Natural killer cell treated with Interleukin-12 subunit alpha and Interleukin-12 subunit beta and Interleukin-15 and Interleukin-18, amount 100 ng/mL, for 72 hours (primary cell): Measurements from ENCODE around the gene CIZ1. TPM values are rescaled to one million over a fixed set of nuclear protein-coding genes. Genes with fewer than 3 reads are reported as not detected.
"Not testable (repeated sequence)": the region's sequence is repeated elsewhere in the genome, so short reads cannot be mapped to it uniquely, and the experiment has no call there.

ENCODE experiments used
- ATAC-seq, 2 donors: fragments of 150-1000 bp; cut with Tn5 transposase in 1 of 2; sonication (Bioruptor Pico), chemical (Tn5 transposase) in 1 of 2; 2 replicates each; pipeline ENCODE4 v1.10.0; 2021
- DNase-seq: peaks from one replicate; pipeline ENCODE4 v3.0.0; 2022; ENCODE audit warnings: low spot score
- H3K27ac Mint-ChIP-seq, 2 donors: 1 replicate in 1 of 2; 2 replicates in 1 of 2; pipeline ENCODE4 v1.8.0; 2022; ENCODE audit warnings: mixed read lengths in 2 of 2, mild to moderate bottlenecking in 1 of 2, moderate library complexity in 1 of 2
- H3K27me3 Mint-ChIP-seq, 2 donors: 1 replicate in 1 of 2; 2 replicates in 1 of 2; pipeline ENCODE4 v1.8.0; 2022; ENCODE audit warnings: mixed read lengths in 2 of 2
- H3K36me3 Mint-ChIP-seq: one replicate; pipeline ENCODE4 v1.8.0; 2022; ENCODE audit warnings: mixed read lengths
- H3K4me1 Mint-ChIP-seq, 2 donors: 1 replicate in 1 of 2; 2 replicates in 1 of 2; pipeline ENCODE4 v1.8.0; 2022; ENCODE audit warnings: low read depth in 2 of 2, mixed read lengths in 2 of 2, mild to moderate bottlenecking in 1 of 2
- H3K4me3 Mint-ChIP-seq: one replicate; pipeline ENCODE4 v1.8.0; 2022; ENCODE audit warnings: mixed read lengths
- H3K9me3 Mint-ChIP-seq: 2 replicates; pipeline ENCODE4 v1.8.0; 2022; ENCODE audit warnings: mixed read lengths
- total RNA-seq, 2 donors: library from RNA; stranded (reverse); gene quantifications; one replicate each; pipeline ENCODE4 v1.2.3, GENCODE V29; 2022

The CIZ1 gene
- total RNA-seq, 2 donors from 2014 or later, result 114 to 135 TPM

GRCh38 chr9:128145951-128146351 lies 45.4 kb downstream of the CIZ1 start:
- peaks cover 0 to 3% of the 10 kb centered on the region in 2 donors for H3K27me3 Mint-ChIP-seq
- DNase-seq (no peak), ATAC-seq (peak; percentile 20 to 29)
- no peak overlapping the region for H3K27ac Mint-ChIP-seq
- no peaks in the 10 kb centered on the region for H3K36me3 Mint-ChIP-seq
- no peaks in the 10 kb centered on the region for H3K9me3 Mint-ChIP-seq
- peaks cover 0 to 3% of the 10 kb centered on the region in 2 donors for H3K4me1 Mint-ChIP-seq
- no peak overlapping the region for H3K4me3 Mint-ChIP-seq

GRCh38 chr9:128145536-128145935 lies 45.8 kb downstream of the CIZ1 start:
- H3K4me1 Mint-ChIP-seq, result peaks cover 0 to 3% of the 10 kb centered on the region in 2 donors
- H3K9me3 Mint-ChIP-seq, result no peaks in the 10 kb centered on the region
- ATAC-seq (no peak), DNase-seq (no peak)
- no peak overlapping the region for H3K4me3 Mint-ChIP-seq
- peaks cover 0 to 3% of the 10 kb centered on the region in 2 donors for H3K27me3 Mint-ChIP-seq
- no peak overlapping the region for H3K27ac Mint-ChIP-seq
- no peaks in the 10 kb centered on the region for H3K36me3 Mint-ChIP-seq

- ATAC-seq (no peak), DNase-seq (no peak)
- H3K27me3 Mint-ChIP-seq, result peaks cover 0 to 3% of the 10 kb centered on the region in 2 donors
- no peaks in the 10 kb centered on the region for H3K36me3 Mint-ChIP-seq
- H3K4me3 Mint-ChIP-seq, result no peak overlapping the region
- peaks cover 0 to 3% of the 10 kb centered on the region in 2 donors for H3K4me1 Mint-ChIP-seq
- H3K9me3 Mint-ChIP-seq, result no peaks in the 10 kb centered on the region
- no peak overlapping the region for H3K27ac Mint-ChIP-seq
Observed at GRCh38 chr9:128144239-128145181, 46.9 kb downstream of the CIZ1 start.

- Mint-ChIP-seq H3K27ac (no peak overlapping the region), H3K27me3 (peaks cover 0 to 3% of the 10 kb centered on the region in 2 donors), H3K36me3 (no peaks in the 10 kb centered on the region), H3K4me1 (peaks cover 0 to 3% of the 10 kb centered on the region in 2 donors), H3K4me3 (no peak overlapping the region), H3K9me3 (no peaks in the 10 kb centered on the region)
- DNase-seq, result no peak
- ATAC-seq, result peak in 1 of 2 donors; percentile 20
Observed at GRCh38 chr9:128143525-128144238, 47.7 kb downstream of the CIZ1 start.

- Mint-ChIP-seq H3K4me1 (peaks cover 0 to 3% of the 10 kb centered on the region in 2 donors), H3K9me3 (no peaks in the 10 kb centered on the region), H3K36me3 (no peaks in the 10 kb centered on the region), H3K27me3 (peaks cover 0 to 3% of the 10 kb centered on the region in 2 donors), H3K4me3 (no peak overlapping the region), H3K27ac (peak overlapping the region in 1 of 2 donors; percentile 72)
- DNase-seq (no peak), ATAC-seq (no peak)
Observed at GRCh38 chr9:128142596-128142995, 48.8 kb downstream of the CIZ1 start.

GRCh38 chr9:128142061-128142460 lies 49.3 kb downstream of the CIZ1 start:
- Mint-ChIP-seq H3K27ac (peak overlapping the region in 1 of 2 donors; percentile 72), H3K27me3 (peaks cover 0 to 3% of the 10 kb centered on the region in 2 donors), H3K9me3 (no peaks in the 10 kb centered on the region), H3K4me1 (peaks cover 0 to 3% of the 10 kb centered on the region in 2 donors), H3K36me3 (no peaks in the 10 kb centered on the region), H3K4me3 (no peak overlapping the region)
- ATAC-seq, result no peak
- DNase-seq, result no peak

- no peak overlapping the region for H3K4me3 Mint-ChIP-seq
- DNase-seq, result no peak
- H3K9me3 Mint-ChIP-seq, result no peaks in the 10 kb centered on the region
- H3K36me3 Mint-ChIP-seq, result no peaks in the 10 kb centered on the region
- peaks cover 0 to 3% of the 10 kb centered on the region in 2 donors for H3K27me3 Mint-ChIP-seq
- peaks cover 0 to 3% of the 10 kb centered on the region in 2 donors for H3K4me1 Mint-ChIP-seq
- no peak for ATAC-seq
- H3K27ac Mint-ChIP-seq, result peak overlapping the region in 1 of 2 donors; percentile 72
Observed at GRCh38 chr9:128141604-128142003, 49.8 kb downstream of the CIZ1 start.

- peaks cover 5 to 10% of the 10 kb centered on the region in 2 donors for H3K27me3 Mint-ChIP-seq
- no peak for ATAC-seq
- no peak overlapping the region for H3K27ac Mint-ChIP-seq
- no peaks in the 10 kb centered on the region for H3K36me3 Mint-ChIP-seq
- peaks cover 0 to 3% of the 10 kb centered on the region in 2 donors for H3K4me1 Mint-ChIP-seq
- no peaks in the 10 kb centered on the region for H3K9me3 Mint-ChIP-seq
- H3K4me3 Mint-ChIP-seq, result no peak overlapping the region
- no peak for DNase-seq
Observed at GRCh38 chr9:128139621-128140020, 51.8 kb downstream of the CIZ1 start.

GRCh38 chr9:128138001-128138400 lies 53.4 kb downstream of the CIZ1 start:
- no peak for ATAC-seq

GRCh38 chr9:128136816-128137793 lies 54.3 kb downstream of the CIZ1 start:
- no peaks in the 10 kb centered on the region for H3K9me3 Mint-ChIP-seq
- H3K36me3 Mint-ChIP-seq, result no peaks in the 10 kb centered on the region
- DNase-seq (no peak), ATAC-seq (peak in 1 of 2 donors; percentile 13)
- H3K4me1 Mint-ChIP-seq, result peaks cover 0 to 2% of the 10 kb centered on the region in 2 donors
- no peak overlapping the region for H3K4me3 Mint-ChIP-seq
- H3K27me3 Mint-ChIP-seq, result peaks cover 19 to 29% of the 10 kb centered on the region in 2 donors
- no peak overlapping the region for H3K27ac Mint-ChIP-seq

More at GRCh38 chr9:128138001-128138400, 53.4 kb downstream of the CIZ1 start:
- Mint-ChIP-seq H3K27ac (no peak overlapping the region), H3K27me3 (peaks cover 13 to 25% of the 10 kb centered on the region in 2 donors), H3K36me3 (no peaks in the 10 kb centered on the region), H3K4me1 (peaks cover 0 to 3% of the 10 kb centered on the region in 2 donors), H3K4me3 (no peak overlapping the region), H3K9me3 (no peaks in the 10 kb centered on the region)
- DNase-seq, result no peak

GRCh38 chr9:128135561-128135960 lies 55.8 kb downstream of the CIZ1 start:
- DNase-seq, result not testable (repeated sequence)

GRCh38 chr9:128132139-128132538 lies 59.2 kb downstream of the CIZ1 start:
- peaks cover 12 to 14% of the 10 kb centered on the region in 2 donors for H3K4me1 Mint-ChIP-seq
- not testable (repeated sequence) for H3K4me3 Mint-ChIP-seq, H3K36me3 Mint-ChIP-seq, ATAC-seq, DNase-seq, H3K9me3 Mint-ChIP-seq, H3K27ac Mint-ChIP-seq
- peaks cover 16 to 29% of the 10 kb centered on the region in 2 donors for H3K27me3 Mint-ChIP-seq

More at GRCh38 chr9:128135561-128135960, 55.8 kb downstream of the CIZ1 start:
- peaks cover 16 to 29% of the 10 kb centered on the region in 2 donors for H3K27me3 Mint-ChIP-seq
- H3K9me3 Mint-ChIP-seq, H3K4me3 Mint-ChIP-seq, H3K4me1 Mint-ChIP-seq, ATAC-seq, H3K27ac Mint-ChIP-seq, H3K36me3 Mint-ChIP-seq: not testable (repeated sequence)

- H3K4me1 Mint-ChIP-seq, result peaks cover 13 to 14% of the 10 kb centered on the region in 2 donors
- not testable (repeated sequence) for ATAC-seq
Observed at GRCh38 chr9:128131346-128131745, 60.0 kb downstream of the CIZ1 start.

More at GRCh38 chr9:128131346-128131745, 60.0 kb downstream of the CIZ1 start:
- DNase-seq, H3K4me3 Mint-ChIP-seq, H3K36me3 Mint-ChIP-seq, H3K27ac Mint-ChIP-seq, H3K9me3 Mint-ChIP-seq: not testable (repeated sequence)
- H3K27me3 Mint-ChIP-seq, result peaks cover 16 to 29% of the 10 kb centered on the region in 2 donors
